Liver (tissue), 3 donors: ENCODE results near the gene CAMK1D.

Experiments
- ATF3 ChIP-seq: IDR thresholded peaks from 2 replicates; pipeline ENCODE4 v1.6.1; 2016; ENCODE audit warnings: antibody characterized with exemption
- CTCF ChIP-seq: fragments of 150-350 bp; IDR thresholded peaks from 2 replicates; pipeline ENCODE4 v1.5.1; 2017; ENCODE audit warnings: improper control_type of control experiment, low read depth, low read length; ENCODE audit not compliant: missing input control
- RAD21 ChIP-seq, 2 donors: IDR thresholded peaks; 2 replicates each; pipeline ENCODE4 v1.6.1; 2016; ENCODE audit warnings: antibody characterized with exemption in 2 of 2, mild to moderate bottlenecking in 2 of 2
- YY1 ChIP-seq: IDR thresholded peaks from 2 replicates; pipeline ENCODE4 v1.6.1; 2016; ENCODE audit warnings: antibody characterized with exemption, mild to moderate bottlenecking
- donor health status: healthy.
- donor health status: healthy.

DNA sequence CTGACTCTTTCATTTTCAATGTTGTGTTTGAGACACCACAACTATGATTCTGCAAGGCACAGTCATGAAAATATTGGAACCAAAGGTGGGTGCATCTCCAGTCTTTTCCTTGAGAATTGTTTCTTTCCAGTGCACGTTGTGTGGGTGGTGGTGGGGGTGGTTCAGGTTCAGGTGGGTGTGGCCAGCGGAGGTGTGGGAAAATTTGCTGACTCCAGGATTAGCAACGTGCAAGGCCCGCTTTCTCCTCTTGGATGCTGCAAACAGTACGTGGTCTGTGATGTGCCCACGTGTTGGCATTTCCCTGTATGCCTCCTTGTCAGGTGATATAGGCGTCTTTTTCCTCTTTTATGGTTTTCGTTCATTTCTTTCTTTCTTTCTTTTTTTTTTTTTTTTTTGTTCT is 59.1 kb downstream of the CAMK1D start:
- no peak for TF ChIP-seq YY1
- TF ChIP-seq CTCF, result no peak
- no peak for TF ChIP-seq RAD21 (IDR thresholded peaks at IDR 0.05)
- no peak for TF ChIP-seq ATF3
